Measurements from ENCODE around the gene LRRC7.

GRCh38 chr1:69791311-69791710 is 223.6 kb downstream of the LRRC7 start:
- TF ChIP-seq POLR2A (IDR thresholded peaks at IDR 0.05; ENCODE audit: control extremely low read depth in 1 of 2, low read depth in 2 of 2, low read length in 2 of 2) (no peak), E2F6 (IDR thresholded peaks at IDR 0.05) (no peak), TAF1 (IDR thresholded peaks at IDR 0.05; ENCODE audit: low read depth, low read length) (no peak), CTCF (IDR thresholded peaks at IDR 0.05; ENCODE audit: control extremely low read depth in 1 of 3, insufficient read depth in 1 of 3, low read depth in 1 of 3, low read length in 3 of 3) (no peak), CBX5 (IDR thresholded peaks at IDR 0.05; ENCODE audit: low read depth, low read length) (no peak), EZH2 (IDR thresholded peaks at IDR 0.05; ENCODE audit: low read depth, low read length, severe bottlenecking) (no peak), NRF1 (IDR thresholded peaks at IDR 0.05; ENCODE audit: low read depth, low read length) (no peak), TEAD4 (IDR thresholded peaks at IDR 0.05; ENCODE audit: low read depth, low read length) (no peak), SP4 (IDR thresholded peaks at IDR 0.05; ENCODE audit: low read length) (no peak), ASH2L (IDR thresholded peaks at IDR 0.05; ENCODE audit: low read length) (no peak), CEBPB (IDR thresholded peaks at IDR 0.05; ENCODE audit: low read depth, low read length) (no peak), RAD21 (IDR thresholded peaks at IDR 0.05 in 1 of 2, conservative IDR thresholded peaks at IDR 0.05 in 1 of 2; ENCODE audit: low read depth in 2 of 2, low read length in 2 of 2) (no peak), JUND (IDR thresholded peaks at IDR 0.05; ENCODE audit: low read length) (no peak)
